C4-2B (cell line): ENCODE measurements around the gene NATD1.
"Not testable (repeated sequence)": the region's sequence is repeated elsewhere in the genome, so short reads cannot be mapped to it uniquely, and the experiment has no call there.

Source experiments
- H3K27ac ChIP-seq: fragments of 450-650 bp; 2 replicates; pipeline ENCODE4 v1.5.1; 2017
- CTCF ChIP-seq: fragments of 450-650 bp; conservative IDR thresholded peaks from 2 replicates; pipeline ENCODE4 v1.5.1; 2017; ENCODE audit warnings: mild to moderate bottlenecking
- ZFX ChIP-seq: fragments of 450-650 bp; IDR thresholded peaks from 2 replicates; pipeline ENCODE4 v1.6.1; 2017

NATD1 gene

GRCh38 chr17:21199856-21200255 is 53.4 kb downstream of the NATD1 start:
- peak overlapping the region; percentile 64 for H3K27ac ChIP-seq
- TF ChIP-seq ZFX (no peak), CTCF (no peak)

GRCh38 chr17:21199311-21199710 is 53.9 kb downstream of the NATD1 start:
- no peak overlapping the region; the same call in 1 of the 2 replicates for H3K27ac ChIP-seq
- TF ChIP-seq ZFX (no peak), CTCF (no peak)

GRCh38 chr17:21198411-21198810 is 54.8 kb downstream of the NATD1 start:
- no peak overlapping the region for H3K27ac ChIP-seq
- TF ChIP-seq ZFX (no peak), CTCF (no peak)

GRCh38 chr17:21196126-21196525 is 57.1 kb downstream of the NATD1 start:
- TF ChIP-seq ZFX = no peak
- TF ChIP-seq CTCF = no peak
- no peak overlapping the region for H3K27ac ChIP-seq

- no peak for TF ChIP-seq CTCF
- TF ChIP-seq ZFX = no peak
- no peak overlapping the region for H3K27ac ChIP-seq
These were observed 58.5 kb downstream of the NATD1 start for GRCh38 chr17:21194703-21195102.

GRCh38 chr17:21194226-21194625 is 59.0 kb downstream of the NATD1 start:
- no peak overlapping the region for H3K27ac ChIP-seq
- TF ChIP-seq ZFX = no peak
- no peak for TF ChIP-seq CTCF

GRCh38 chr17:21193031-21193430 is 60.2 kb downstream of the NATD1 start:
- no peak overlapping the region for H3K27ac ChIP-seq
- TF ChIP-seq ZFX (no peak), CTCF (no peak)

GRCh38 chr17:21192414-21192813 is 60.8 kb downstream of the NATD1 start:
- H3K27ac ChIP-seq = not testable (repeated sequence)
